ENCODE data around the gene EIF1AD.
"Not testable (repeated sequence)": the region's sequence is repeated elsewhere in the genome, so short reads cannot be mapped to it uniquely, and the experiment has no call there.

Gene EIF1AD

DNA sequence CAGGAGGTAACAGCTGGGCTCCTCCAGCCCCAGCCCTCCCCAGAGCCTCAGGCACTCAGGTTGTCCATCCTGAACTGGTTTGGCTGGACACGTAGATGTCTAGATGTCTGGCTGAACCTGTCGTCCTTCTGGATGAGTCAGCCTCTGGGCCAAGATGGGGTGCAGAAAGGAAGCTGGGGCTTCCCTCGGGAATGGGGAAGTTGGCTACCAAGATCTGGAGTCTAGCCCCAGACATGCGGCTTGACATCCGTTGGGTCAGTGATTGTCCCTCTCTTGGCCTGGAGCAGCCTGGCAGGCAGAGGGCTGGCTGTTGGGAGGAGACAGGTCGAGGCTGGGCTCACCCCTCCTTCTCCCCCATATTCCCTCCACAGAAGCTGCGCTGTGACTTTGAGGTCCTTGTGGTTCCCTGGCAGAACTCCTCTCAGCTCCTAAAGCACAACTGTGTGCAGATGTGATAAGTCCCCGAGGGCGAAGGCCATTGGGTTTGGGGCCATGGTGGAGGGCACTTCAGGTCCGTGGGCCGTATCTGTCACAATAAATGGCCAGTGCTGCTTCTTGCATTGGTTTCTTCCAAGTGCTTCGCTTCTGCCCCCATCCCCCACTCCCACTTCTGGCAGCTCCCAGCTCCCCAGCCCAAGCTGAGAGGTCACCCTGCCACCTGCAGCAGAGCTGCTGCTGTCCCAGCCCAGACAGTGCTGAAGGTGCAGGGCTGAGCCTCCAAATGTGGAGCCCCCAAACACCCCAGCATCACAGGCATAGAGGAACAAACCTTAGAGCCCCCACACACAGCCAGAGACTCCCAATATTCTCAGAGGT lies 11.2 kb upstream of the EIF1AD start:
- Mint-ChIP-seq H3K4me3 (no peak overlapping the region), H3K36me3 (no peaks in the 10 kb centered on the region), H3K4me1 (ENCODE audit: low read depth) (peaks cover 10% of the 10 kb centered on the region), H3K27me3 (peaks cover 2% of the 10 kb centered on the region), H3K27ac (no peak overlapping the region), H3K9me3 (ENCODE audit: low read depth) (no peaks in the 10 kb centered on the region)

DNA sequence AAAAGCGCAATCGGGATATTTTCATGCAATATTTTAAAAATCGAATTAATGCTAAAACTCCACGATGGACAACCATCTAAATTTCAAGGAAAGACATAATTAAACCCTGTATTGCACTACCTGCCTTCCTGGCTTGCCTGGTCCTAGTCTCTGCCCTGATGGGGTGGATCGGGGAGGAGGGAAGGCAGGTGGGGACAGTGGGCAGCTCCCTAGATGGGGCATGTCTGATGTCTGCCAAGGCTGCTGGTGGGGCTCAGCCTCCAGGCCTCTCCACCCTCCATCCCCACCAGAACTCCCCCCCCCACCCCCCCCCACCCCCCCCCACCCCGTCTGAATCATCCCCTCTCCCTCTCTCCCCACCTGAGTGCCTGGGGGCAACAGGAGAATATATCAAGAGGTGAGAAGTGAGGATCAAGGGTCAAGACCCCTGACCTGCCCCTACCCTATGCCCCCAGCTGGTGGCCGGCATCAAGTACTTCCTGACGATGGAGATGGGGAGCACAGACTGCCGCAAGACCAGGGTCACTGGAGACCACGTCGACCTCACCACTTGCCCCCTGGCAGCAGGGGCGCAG lies 10.5 kb upstream of the EIF1AD start:
- Mint-ChIP-seq H3K27me3 (peaks cover 2% of the 10 kb centered on the region), H3K4me3 (no peak overlapping the region), H3K36me3 (no peaks in the 10 kb centered on the region), H3K27ac (no peak overlapping the region), H3K4me1 (ENCODE audit: low read depth) (peaks cover 9% of the 10 kb centered on the region), H3K9me3 (ENCODE audit: low read depth) (no peaks in the 10 kb centered on the region)

DNA sequence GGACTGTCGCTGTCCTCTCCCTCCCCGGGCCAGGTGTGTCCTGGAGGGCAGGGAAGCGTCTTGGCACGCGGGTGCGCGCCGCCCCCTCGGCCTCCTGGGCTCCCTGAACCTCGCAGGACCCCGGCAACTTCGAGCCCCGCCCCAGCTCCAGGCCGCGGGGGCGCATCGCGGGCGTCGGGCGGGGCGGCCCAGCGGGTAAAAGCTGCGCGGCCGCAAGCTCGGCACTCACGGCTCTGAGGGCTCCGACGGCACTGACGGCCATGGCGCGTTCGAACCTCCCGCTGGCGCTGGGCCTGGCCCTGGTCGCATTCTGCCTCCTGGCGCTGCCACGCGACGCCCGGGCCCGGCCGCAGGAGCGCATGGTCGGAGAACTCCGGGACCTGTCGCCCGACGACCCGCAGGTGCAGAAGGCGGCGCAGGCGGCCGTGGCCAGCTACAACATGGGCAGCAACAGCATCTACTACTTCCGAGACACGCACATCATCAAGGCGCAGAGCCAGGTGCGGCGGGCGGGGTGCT lies 9.9 kb upstream of the EIF1AD start, which contains the start of gene CST6:
TSS of gene CST6 (plus strand) at position 224 of the 519 bp plus-strand sequence. CDS start at position 261, 37 bp downstream.
- peaks cover 2% of the 10 kb centered on the region for H3K27me3 Mint-ChIP-seq
- no peak within 1 kb of the TSS for H3K27ac Mint-ChIP-seq
- no peaks in the 10 kb centered on the region for H3K9me3 Mint-ChIP-seq (ENCODE audit: low read depth)
- H3K4me3 Mint-ChIP-seq: no peak within 1 kb of the TSS
- no peaks in the 10 kb centered on the region for H3K36me3 Mint-ChIP-seq
- peaks cover 6% of the 10 kb centered on the region for H3K4me1 Mint-ChIP-seq (ENCODE audit: low read depth)

DNA sequence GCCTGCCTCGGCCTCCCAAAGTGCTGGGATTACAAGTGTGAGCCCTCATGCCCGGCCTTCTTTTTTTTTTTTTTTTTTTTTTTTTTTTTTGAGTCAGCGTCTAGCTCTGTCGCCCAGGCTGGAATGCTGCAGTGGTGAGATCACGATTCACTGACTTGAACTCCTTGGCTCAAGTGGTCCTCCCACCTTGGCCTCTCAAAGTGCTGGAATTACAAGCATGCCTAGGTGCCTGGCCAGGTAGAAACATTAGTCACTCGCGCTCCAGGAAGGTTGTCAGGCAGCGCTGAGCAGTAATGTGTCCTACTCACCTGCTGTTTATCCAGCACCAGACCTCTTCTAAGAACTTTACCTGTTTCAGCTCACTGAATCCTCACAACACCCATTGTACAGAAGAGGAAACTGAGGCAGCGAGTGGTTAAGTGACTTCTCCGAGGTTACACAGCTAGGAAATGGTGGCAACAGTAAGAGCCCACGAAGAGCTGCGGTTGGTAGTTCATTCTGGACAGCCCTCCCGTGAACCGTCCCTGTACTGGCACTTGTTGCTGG lies 9.4 kb upstream of the EIF1AD start:
- Mint-ChIP-seq H3K27me3 (peaks cover 2% of the 10 kb centered on the region), H3K27ac (no peak overlapping the region), H3K9me3 (ENCODE audit: low read depth) (no peaks in the 10 kb centered on the region), H3K4me3 (no peak overlapping the region), H3K4me1 (ENCODE audit: low read depth) (peaks cover 6% of the 10 kb centered on the region), H3K36me3 (no peaks in the 10 kb centered on the region)

DNA sequence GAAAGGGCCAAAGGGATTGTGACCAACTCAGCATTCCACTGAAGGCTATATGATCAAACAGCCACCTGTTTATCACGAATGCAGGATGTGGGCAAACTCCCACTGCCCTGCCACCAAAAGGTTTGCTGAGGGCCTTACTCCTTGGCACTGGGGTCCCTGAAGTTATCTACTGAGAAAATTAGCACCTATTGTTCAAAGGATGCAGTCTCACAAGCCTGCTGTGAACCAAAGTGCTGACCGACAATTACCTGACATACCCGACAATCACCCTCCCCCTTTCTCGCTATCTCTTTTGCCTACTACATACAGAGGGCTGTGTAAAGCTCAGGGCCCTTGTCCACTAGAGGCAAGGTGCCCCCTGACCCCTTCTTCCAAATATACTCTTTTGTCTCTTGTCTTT lies 8.1 kb upstream of the EIF1AD start:
- H3K36me3 Mint-ChIP-seq; H3K4me3 Mint-ChIP-seq; H3K9me3 Mint-ChIP-seq (ENCODE audit: low read depth); H3K27me3 Mint-ChIP-seq; H3K27ac Mint-ChIP-seq; H3K4me1 Mint-ChIP-seq (ENCODE audit: low read depth): not testable (repeated sequence)

DNA sequence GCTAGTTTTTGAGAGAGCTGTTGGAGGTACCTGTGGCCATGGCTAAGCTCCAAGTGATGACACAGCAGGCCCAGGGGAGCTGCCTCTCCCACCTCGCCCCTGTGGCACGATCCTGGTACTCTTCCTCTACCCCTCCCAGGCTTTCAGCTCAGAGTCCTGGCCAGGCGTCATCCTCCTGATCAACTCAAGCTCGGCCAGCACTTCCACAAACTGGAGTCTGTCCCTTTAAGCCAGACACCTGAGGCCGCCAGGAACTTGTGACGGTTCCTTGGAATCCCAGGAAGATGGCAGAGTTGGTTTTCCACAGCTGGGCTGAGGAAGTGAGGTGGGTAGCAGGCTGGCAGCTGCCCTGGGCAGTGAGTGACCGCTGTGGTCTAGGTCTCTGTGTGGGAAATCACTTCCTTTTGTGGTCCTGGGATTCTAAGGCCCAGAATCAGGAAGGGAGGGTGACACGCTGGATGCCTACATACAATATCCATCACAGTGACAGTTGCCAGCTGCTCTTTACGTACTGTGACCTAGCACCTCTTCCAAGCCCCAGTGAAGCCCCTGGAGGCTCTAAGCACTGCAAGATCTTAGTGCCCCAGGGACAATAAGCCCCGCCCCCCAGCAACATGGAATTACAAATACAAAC lies 6.6 kb upstream of the EIF1AD start:
- Mint-ChIP-seq H3K4me1 (ENCODE audit: low read depth) (peaks cover 11% of the 10 kb centered on the region), H3K27ac (no peak overlapping the region), H3K9me3 (ENCODE audit: low read depth) (no peaks in the 10 kb centered on the region), H3K27me3 (no peaks in the 10 kb centered on the region), H3K36me3 (peaks cover 2% of the 10 kb centered on the region), H3K4me3 (no peak overlapping the region)

DNA sequence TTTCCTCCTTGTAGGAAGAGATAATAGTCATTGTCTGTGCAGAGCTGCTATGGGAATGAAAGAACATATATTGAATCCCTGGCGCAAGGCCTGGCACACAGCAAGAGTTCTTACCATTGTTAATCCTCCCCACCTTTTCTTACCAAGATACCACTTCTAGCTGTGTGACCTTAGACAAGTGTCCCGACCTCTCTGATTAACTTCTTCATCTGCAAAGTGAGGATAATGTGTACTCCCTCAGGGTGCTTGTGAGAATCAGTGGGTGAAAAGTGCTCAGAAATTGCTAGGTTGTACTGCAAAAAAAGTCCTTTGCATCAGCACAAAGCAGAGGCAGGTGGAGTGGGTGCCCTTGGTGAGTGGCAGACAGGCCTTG lies 6.1 kb upstream of the EIF1AD start:
- peak overlapping the region; percentile 0 for H3K27ac Mint-ChIP-seq
- H3K9me3 Mint-ChIP-seq (ENCODE audit: low read depth): no peaks in the 10 kb centered on the region

DNA sequence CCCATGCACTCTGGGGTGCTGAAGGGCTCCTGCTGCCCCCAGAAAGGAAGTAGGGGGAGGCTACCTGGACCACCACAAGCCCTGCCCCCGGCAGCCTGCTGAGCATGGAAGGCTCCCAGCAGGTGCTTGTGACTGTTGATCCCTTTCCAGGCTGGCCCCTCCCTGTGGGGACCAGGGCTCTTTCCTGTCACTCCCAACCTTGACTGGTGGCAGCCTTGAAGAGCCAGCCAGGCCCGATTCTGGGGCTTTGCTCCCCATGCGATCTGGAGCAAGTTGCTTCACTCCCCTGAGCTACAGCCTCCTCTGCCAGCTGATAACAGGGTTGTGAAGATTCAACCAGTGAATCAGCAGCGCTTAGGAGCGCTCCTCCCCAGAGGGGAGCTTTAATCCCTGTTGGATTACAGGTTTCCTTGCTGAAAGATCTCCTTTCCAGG lies 5.3 kb upstream of the EIF1AD start:
- H3K27ac Mint-ChIP-seq: no peak overlapping the region

More for the DNA sequence above, 6.1 kb upstream of the EIF1AD start:
- Mint-ChIP-seq H3K4me1 (ENCODE audit: low read depth) (peaks cover 16% of the 10 kb centered on the region), H3K36me3 (peaks cover 2% of the 10 kb centered on the region), H3K27me3 (no peaks in the 10 kb centered on the region), H3K4me3 (no peak overlapping the region)

DNA sequence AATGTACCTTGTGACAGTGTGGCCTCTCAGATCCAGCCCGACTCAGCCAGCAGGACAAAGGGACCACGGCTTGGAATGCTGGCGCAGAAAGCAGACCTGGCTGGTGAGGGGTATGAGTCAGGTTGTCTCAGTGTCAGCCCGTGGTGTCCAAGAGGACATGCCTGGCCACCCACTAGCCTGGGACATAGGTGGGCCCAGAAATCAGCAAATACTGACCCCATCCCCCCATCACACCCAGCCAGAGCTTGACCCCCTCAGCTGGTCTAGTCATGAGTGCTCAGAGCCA lies 4.9 kb upstream of the EIF1AD start:
- peaks cover 2% of the 10 kb centered on the region for H3K36me3 Mint-ChIP-seq
- no peak overlapping the region for H3K4me3 Mint-ChIP-seq
- no peaks in the 10 kb centered on the region for H3K9me3 Mint-ChIP-seq (ENCODE audit: low read depth)
- H3K27me3 Mint-ChIP-seq: no peaks in the 10 kb centered on the region
- peaks cover 20% of the 10 kb centered on the region for H3K4me1 Mint-ChIP-seq (ENCODE audit: low read depth)
- H3K27ac Mint-ChIP-seq: no peak overlapping the region

More for the DNA sequence above, 5.3 kb upstream of the EIF1AD start:
- H3K4me3 Mint-ChIP-seq: no peak overlapping the region
- no peaks in the 10 kb centered on the region for H3K9me3 Mint-ChIP-seq (ENCODE audit: low read depth)
- no peaks in the 10 kb centered on the region for H3K27me3 Mint-ChIP-seq
- peaks cover 2% of the 10 kb centered on the region for H3K36me3 Mint-ChIP-seq
- H3K4me1 Mint-ChIP-seq (ENCODE audit: low read depth): peaks cover 20% of the 10 kb centered on the region

DNA sequence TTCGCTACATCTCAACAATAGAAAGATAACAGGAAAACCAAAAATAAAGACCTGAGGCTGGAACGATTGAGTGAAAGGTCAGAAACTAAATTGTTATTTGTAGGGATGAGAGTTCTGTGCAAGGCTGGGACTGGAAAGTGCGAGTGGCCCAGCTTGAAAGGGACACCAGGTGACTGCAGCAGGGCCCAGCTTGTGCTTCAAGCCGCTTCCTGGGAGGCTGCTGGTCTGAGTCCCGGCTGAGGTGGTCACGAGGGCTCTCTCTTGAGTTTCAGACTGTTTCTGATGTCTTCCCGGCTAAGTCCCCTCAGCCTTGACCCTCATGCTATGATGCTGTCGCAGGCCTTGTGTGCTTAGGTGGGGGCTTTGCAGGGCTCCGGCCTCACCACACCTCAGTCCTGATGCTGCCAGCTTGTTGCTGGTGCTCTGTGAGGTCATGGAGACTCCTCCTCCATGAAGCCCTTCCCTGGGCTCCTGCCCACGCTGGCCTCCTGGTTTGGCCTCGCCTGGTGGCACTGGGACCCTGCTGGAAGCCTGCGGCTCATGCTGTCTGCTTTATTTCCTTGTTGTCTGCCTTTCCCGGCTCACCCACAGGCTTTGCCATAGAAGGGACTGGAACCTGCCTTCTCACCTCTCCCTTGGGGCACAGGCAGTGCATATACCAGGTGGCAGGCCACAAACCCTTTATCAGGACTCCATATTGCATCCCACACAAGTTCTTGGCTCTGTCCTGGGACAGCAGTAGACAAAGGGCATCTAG lies 4.4 kb upstream of the EIF1AD start:
- Mint-ChIP-seq H3K27me3 (no peaks in the 10 kb centered on the region), H3K27ac (no peak overlapping the region), H3K9me3 (ENCODE audit: low read depth) (no peaks in the 10 kb centered on the region), H3K4me3 (no peak overlapping the region), H3K4me1 (ENCODE audit: low read depth) (peaks cover 21% of the 10 kb centered on the region), H3K36me3 (peaks cover 2% of the 10 kb centered on the region)

DNA sequence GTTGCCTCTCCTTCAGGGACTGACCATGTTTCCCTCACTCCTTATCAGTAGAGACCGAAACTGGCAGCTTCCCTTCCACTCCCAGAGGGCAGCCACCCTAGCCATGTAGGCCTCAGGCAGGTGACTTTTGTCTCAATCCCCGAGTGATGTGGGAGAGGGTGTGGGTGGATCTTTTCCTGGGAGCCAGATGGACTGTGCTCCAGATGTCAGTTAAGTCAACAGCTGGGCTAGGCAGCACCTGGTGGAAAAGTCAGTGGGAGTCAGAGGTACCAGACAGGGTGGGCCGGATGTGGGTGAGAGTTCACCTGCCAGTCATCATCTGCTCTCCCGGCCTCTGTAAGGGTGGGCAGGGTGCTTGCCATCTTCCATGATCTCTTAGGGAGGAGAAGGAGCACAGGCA lies 2.2 kb upstream of the EIF1AD start:
- H3K27me3 Mint-ChIP-seq: no peaks in the 10 kb centered on the region
- H3K27ac Mint-ChIP-seq: peak overlapping the region; percentile 22
- peak overlapping the region; percentile 59 for H3K4me3 Mint-ChIP-seq
- H3K4me1 Mint-ChIP-seq (ENCODE audit: low read depth): peaks cover 32% of the 10 kb centered on the region
- H3K9me3 Mint-ChIP-seq (ENCODE audit: low read depth): no peaks in the 10 kb centered on the region
- peaks cover 7% of the 10 kb centered on the region for H3K36me3 Mint-ChIP-seq

DNA sequence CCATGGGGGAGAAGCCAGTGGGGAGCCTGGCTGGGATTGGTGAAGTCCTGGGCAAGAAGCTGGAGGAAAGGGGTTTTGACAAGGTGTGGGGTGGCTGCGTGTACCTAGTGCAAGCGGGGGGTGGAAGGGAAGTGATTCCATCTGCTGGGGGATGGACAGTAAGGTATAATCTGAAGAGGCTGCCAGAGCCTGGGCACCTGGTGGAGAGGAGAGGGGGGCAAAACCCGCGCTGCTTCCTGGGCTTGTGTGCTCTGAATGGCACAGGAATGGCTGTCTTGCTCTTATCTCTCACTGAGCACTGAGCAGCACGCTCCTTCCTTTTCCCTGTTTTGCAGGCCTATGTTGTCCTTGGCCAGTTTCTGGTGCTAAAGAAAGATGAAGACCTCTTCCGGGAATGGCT lies 1.3 kb upstream of the EIF1AD start:
- H3K27me3 Mint-ChIP-seq: no peaks in the 10 kb centered on the region
- H3K9me3 Mint-ChIP-seq (ENCODE audit: low read depth): no peaks in the 10 kb centered on the region
- H3K36me3 Mint-ChIP-seq: peaks cover 7% of the 10 kb centered on the region
- H3K27ac Mint-ChIP-seq: peak overlapping the region; percentile 90
- peak overlapping the region; percentile 99 for H3K4me3 Mint-ChIP-seq
- H3K4me1 Mint-ChIP-seq (ENCODE audit: low read depth): peaks cover 34% of the 10 kb centered on the region

DNA sequence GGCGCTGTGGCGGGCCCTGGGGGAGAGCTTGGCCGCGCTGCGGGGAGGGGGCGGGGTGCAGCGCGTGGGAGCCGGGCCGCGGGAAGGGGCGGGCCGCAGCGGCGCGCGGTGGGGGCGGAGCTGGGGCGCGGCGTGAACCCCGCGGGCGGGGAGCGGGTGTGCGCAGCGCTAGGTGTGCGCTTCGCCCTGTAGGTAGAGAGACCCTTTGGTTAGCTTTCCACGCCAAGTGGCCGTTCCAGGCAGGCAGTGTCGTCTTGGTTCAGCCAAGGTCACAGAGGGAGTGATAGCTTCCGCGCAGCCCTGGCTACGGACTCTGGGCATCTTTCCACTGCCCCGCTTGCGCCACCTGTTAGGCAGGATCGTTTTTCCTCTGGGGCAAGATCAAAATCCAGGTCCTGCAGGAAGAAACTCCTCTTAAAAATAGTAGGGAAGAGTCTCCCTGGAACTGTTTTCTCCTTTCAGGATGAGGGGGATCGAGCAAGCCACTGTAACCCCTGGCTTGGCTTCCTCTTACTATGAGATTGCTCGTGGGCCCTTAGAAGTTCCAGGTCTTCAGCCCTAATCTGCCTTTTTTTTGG lies 780 bp upstream of the EIF1AD start:
- H3K9me3 Mint-ChIP-seq (ENCODE audit: low read depth): no peaks in the 10 kb centered on the region
- H3K27ac Mint-ChIP-seq: peak overlapping the region; percentile 99
- H3K4me1 Mint-ChIP-seq (ENCODE audit: low read depth): peaks cover 32% of the 10 kb centered on the region
- H3K4me3 Mint-ChIP-seq: peak overlapping the region; percentile 99
- no peaks in the 10 kb centered on the region for H3K27me3 Mint-ChIP-seq
- peaks cover 7% of the 10 kb centered on the region for H3K36me3 Mint-ChIP-seq

DNA sequence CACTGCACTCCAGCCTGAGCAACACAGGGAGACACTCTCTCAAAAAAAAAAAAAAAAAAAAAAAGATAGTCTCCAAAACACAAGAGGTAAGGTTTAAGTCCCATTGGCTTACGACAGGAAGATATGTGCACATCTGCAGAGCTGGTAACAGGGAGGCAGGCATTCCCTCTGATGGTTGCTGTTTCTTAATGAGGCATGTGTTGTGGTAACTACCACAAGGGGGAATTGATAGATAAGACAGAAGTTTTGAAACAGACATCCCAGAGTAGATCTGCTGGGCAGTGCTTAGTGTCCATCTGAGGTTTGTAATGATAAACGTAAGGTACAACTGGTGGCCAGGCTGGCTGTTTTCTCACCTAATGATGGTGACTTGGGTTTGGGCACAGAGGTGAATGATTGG lies 4.7 kb downstream of the EIF1AD start:
- H3K4me3 Mint-ChIP-seq: no peak overlapping the region
- H3K27me3 Mint-ChIP-seq: no peaks in the 10 kb centered on the region
- peaks cover 26% of the 10 kb centered on the region for H3K4me1 Mint-ChIP-seq (ENCODE audit: low read depth)
- H3K27ac Mint-ChIP-seq: peak overlapping the region; percentile 24
- peaks cover 8% of the 10 kb centered on the region for H3K36me3 Mint-ChIP-seq
- H3K9me3 Mint-ChIP-seq (ENCODE audit: low read depth): no peaks in the 10 kb centered on the region

Data from activated naive CD8-positive, alpha-beta T cell (primary cell).